Measurements from ENCODE around the gene MASP2.

MASP2 gene

DNA sequence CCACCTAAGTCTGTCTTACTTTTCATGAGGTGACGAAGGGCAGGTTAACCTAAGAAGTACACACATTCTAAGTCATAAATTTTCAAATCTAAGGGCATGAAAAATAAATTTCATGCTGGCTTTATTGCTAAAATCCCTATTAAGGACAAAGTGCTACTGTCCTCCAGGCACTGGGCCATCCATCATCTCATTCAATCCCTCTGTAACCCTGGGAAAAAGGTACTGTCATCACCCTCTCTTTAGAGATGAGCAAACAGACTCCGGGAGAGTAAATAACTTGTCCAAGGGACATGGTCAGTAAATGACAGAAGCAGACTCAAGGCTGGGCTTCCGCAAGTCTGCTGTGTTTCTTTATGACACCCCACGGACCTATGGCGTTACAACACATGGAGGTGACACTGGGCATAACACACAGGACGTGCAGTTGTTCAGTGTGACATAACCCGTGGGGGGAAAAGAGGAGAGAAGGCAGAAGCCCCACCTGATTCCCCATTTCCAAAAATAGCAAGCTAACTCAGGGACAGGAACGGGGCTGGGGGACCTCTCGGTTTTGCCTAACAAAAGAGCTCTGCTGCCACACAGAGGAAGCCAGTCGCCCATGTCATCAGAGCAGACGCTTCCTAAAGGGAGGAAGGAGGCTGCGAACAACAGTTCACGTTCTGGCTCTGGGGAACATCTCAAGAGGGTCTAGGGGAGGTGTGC, 25.3 kb upstream of the MASP2 start:
- no peaks in the 10 kb centered on the region for H3K9me2 ChIP-seq (replicated peaks; ENCODE audit: low read depth, low read length)
- H3K36me3 ChIP-seq (ENCODE audit: insufficient read depth, low read length) = peaks cover 83% of the 10 kb centered on the region; the same call in 1 of the 2 replicates
- no peak overlapping the region for H2AFZ ChIP-seq (ENCODE audit: low read length)
- H3K9ac ChIP-seq (ENCODE audit: low read depth, low read length, poor library complexity, severe bottlenecking) = no peak overlapping the region
- H4K20me1 ChIP-seq (ENCODE audit: insufficient read depth, low read length, poor library complexity, severe bottlenecking) = no peaks in the 10 kb centered on the region
- H3F3A ChIP-seq (ENCODE audit: low read depth) = 0 out of 2 replicates have a peak, but pooled peaks cover 2% of the 10 kb centered on the region
- H3K79me2 ChIP-seq (ENCODE audit: insufficient read depth, low read length) = no peaks in the 10 kb centered on the region
- H3K27me3 ChIP-seq (ENCODE audit: insufficient read depth, low read length, poor library complexity, severe bottlenecking) = no peaks in the 10 kb centered on the region
- no peak overlapping the region for H3K4me3 ChIP-seq (ENCODE audit: low read length, poor library complexity, severe bottlenecking)
- H3K9me3 ChIP-seq (ENCODE audit: insufficient read depth, low read depth, low read length) = no peaks in the 10 kb centered on the region
- TF ChIP-seq, protein P1, sequence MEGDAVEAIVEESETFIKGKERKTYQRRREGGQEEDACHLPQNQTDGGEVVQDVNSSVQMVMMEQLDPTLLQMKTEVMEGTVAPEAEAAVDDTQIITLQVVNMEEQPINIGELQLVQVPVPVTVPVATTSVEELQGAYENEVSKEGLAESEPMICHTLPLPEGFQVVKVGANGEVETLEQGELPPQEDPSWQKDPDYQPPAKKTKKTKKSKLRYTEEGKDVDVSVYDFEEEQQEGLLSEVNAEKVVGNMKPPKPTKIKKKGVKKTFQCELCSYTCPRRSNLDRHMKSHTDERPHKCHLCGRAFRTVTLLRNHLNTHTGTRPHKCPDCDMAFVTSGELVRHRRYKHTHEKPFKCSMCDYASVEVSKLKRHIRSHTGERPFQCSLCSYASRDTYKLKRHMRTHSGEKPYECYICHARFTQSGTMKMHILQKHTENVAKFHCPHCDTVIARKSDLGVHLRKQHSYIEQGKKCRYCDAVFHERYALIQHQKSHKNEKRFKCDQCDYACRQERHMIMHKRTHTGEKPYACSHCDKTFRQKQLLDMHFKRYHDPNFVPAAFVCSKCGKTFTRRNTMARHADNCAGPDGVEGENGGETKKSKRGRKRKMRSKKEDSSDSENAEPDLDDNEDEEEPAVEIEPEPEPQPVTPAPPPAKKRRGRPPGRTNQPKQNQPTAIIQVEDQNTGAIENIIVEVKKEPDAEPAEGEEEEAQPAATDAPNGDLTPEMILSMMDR (conservative IDR thresholded peaks at IDR 0.05; ENCODE audit: low read length) = no peak
- no peak for TF ChIP-seq EZH2phosphoT487 (IDR thresholded peaks at IDR 0.05; ENCODE audit: borderline replicate concordance)
- peaks cover 20% of the 10 kb centered on the region for H3K4me1 ChIP-seq (ENCODE audit: insufficient read depth, low read length, poor library complexity, severe bottlenecking)
- no peak overlapping the region for H3K4me2 ChIP-seq (ENCODE audit: low read depth, low read length, poor library complexity, severe bottlenecking)

DNA sequence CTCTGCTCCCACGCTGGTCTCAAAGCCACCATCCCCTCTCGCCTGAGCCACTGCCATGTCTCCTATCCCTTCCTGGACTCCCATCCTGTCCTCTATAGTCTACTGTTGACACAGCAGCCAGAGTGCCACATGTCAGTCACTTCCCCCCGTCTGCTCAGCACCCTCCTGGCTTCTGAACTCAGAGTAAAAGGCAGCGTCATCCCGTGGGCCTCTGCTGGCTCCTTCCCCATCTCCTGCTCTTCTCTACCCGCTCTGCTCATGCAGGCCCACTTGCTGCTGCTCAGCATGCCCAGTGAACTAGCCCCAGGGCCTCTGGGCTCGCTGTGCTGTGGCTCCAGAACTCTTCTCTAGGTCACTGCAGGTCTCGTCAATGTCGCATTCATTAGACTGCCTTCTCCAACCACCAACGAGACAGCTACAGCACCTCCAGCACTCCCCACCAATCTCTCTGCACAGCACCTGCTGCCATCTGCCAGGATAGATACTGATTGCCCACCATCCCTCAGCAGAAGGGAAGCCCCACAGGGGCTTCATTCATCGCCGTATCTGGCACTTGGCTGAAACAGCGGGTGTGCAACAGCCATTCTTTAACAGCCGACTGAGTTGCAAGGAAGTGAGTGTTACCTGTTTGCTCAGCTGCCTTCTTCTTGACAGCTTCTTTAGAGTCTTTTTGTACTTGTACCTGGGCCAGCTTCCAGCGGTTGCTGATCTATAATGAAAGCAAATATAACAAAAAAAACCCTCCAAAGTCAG, 24.6 kb upstream of the MASP2 start:
- Histone ChIP-seq H3K36me3 (ENCODE audit: insufficient read depth, low read length) (peaks cover 78% of the 10 kb centered on the region; the same call in 1 of the 2 replicates), H3K4me3 (ENCODE audit: low read length, poor library complexity, severe bottlenecking) (no peak overlapping the region), H3F3A (ENCODE audit: low read depth) (0 out of 2 replicates have a peak, but pooled peaks cover 2% of the 10 kb centered on the region), H3K9me3 (ENCODE audit: insufficient read depth, low read depth, low read length) (no peaks in the 10 kb centered on the region), H3K9me2 (replicated peaks; ENCODE audit: low read depth, low read length) (no peaks in the 10 kb centered on the region), H3K79me2 (ENCODE audit: insufficient read depth, low read length) (no peaks in the 10 kb centered on the region), H3K4me1 (ENCODE audit: insufficient read depth, low read length, poor library complexity, severe bottlenecking) (peaks cover 20% of the 10 kb centered on the region), H3K27me3 (ENCODE audit: insufficient read depth, low read length, poor library complexity, severe bottlenecking) (no peaks in the 10 kb centered on the region), H3K9ac (ENCODE audit: low read depth, low read length, poor library complexity, severe bottlenecking) (no peak overlapping the region), H2AFZ (ENCODE audit: low read length) (no peak overlapping the region), H4K20me1 (ENCODE audit: insufficient read depth, low read length, poor library complexity, severe bottlenecking) (no peaks in the 10 kb centered on the region), H3K4me2 (ENCODE audit: low read depth, low read length, poor library complexity, severe bottlenecking) (no peak overlapping the region)
- TF ChIP-seq, protein P1 (conservative IDR thresholded peaks at IDR 0.05; ENCODE audit: low read length) = no peak
- no peak for TF ChIP-seq EZH2phosphoT487 (IDR thresholded peaks at IDR 0.05; ENCODE audit: borderline replicate concordance)

DNA sequence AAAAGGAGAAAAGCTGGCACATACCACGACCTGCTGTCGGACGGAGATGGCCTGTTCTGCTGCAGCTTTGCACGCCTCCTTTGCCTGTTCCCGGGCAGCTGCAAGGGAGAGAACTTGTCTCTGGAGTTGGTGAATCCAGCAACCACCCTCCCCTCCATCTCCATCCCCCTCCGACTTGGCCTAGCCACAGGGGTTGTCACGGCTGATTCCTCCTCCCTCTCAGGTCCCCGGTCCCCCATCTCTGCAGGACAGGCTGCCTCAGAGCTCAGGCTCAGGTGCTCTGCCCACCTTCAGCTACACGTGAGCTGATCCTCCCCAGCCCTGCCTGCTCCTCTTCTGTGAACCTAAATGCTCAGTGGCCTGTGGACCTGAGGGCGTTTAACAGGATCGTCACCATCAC, 23.8 kb upstream of the MASP2 start:
- Histone ChIP-seq H3K9ac (ENCODE audit: low read depth, low read length, poor library complexity, severe bottlenecking) (no peak overlapping the region), H3K4me1 (ENCODE audit: insufficient read depth, low read length, poor library complexity, severe bottlenecking) (peaks cover 20% of the 10 kb centered on the region), H2AFZ (ENCODE audit: low read length) (no peak overlapping the region), H3K4me3 (ENCODE audit: low read length, poor library complexity, severe bottlenecking) (no peak overlapping the region), H3K9me3 (ENCODE audit: insufficient read depth, low read depth, low read length) (no peaks in the 10 kb centered on the region), H3K79me2 (ENCODE audit: insufficient read depth, low read length) (no peaks in the 10 kb centered on the region), H3K36me3 (ENCODE audit: insufficient read depth, low read length) (peaks cover 76% of the 10 kb centered on the region; the same call in 1 of the 2 replicates), H3F3A (ENCODE audit: low read depth) (0 out of 2 replicates have a peak, but pooled peaks cover 2% of the 10 kb centered on the region), H3K9me2 (replicated peaks; ENCODE audit: low read depth, low read length) (no peaks in the 10 kb centered on the region), H3K27me3 (ENCODE audit: insufficient read depth, low read length, poor library complexity, severe bottlenecking) (no peaks in the 10 kb centered on the region), H3K4me2 (ENCODE audit: low read depth, low read length, poor library complexity, severe bottlenecking) (no peak overlapping the region), H4K20me1 (ENCODE audit: insufficient read depth, low read length, poor library complexity, severe bottlenecking) (no peaks in the 10 kb centered on the region)
- no peak for TF ChIP-seq EZH2phosphoT487 (IDR thresholded peaks at IDR 0.05; ENCODE audit: borderline replicate concordance)
- TF ChIP-seq, protein P1 (conservative IDR thresholded peaks at IDR 0.05; ENCODE audit: low read length) = no peak
